Ureter (tissue), 1 donor: ENCODE data around the gene HOXA6. TPM values are rescaled to one million over a fixed set of nuclear protein-coding genes. Genes with fewer than 3 reads are reported as not detected.

Source experiments
- DNase-seq: peaks from one replicate; pipeline ENCODE4 v3.0.0-alpha.2; 2020; ENCODE audit warnings: low spot score
- total RNA-seq: library from RNA; stranded (reverse); gene quantifications from one replicate; pipeline ENCODE4 v1.2.4, GENCODE V29; 2023
- donor health status: DM: yes; HTN: yes; CAD: no.

HOXA6 gene
- total RNA-seq, 1 donor from 2014 or later, result 8.5 TPM

GRCh38 chr7:27111042-27111750, 36.4 kb downstream of the HOXA6 start:
- DNase-seq, result no peak

- no peak for DNase-seq
Measured at GRCh38 chr7:27110186-27111031, 37.2 kb downstream of the HOXA6 start.

GRCh38 chr7:27109466-27110185, 37.9 kb downstream of the HOXA6 start:
- DNase-seq, result no peak

GRCh38 chr7:27108390-27109127, 39.0 kb downstream of the HOXA6 start:
- no peak for DNase-seq

GRCh38 chr7:27107391-27108381, 39.9 kb downstream of the HOXA6 start:
- DNase-seq, result no peak

GRCh38 chr7:27106901-27107240, 40.7 kb downstream of the HOXA6 start:
- no peak for DNase-seq

GRCh38 chr7:27106181-27106900, 41.2 kb downstream of the HOXA6 start:
- DNase-seq, result no peak

- DNase-seq, result no peak
Measured at GRCh38 chr7:27105301-27106031, 42.1 kb downstream of the HOXA6 start.

GRCh38 chr7:27104341-27105058, 43.1 kb downstream of the HOXA6 start:
- no peak for DNase-seq

- DNase-seq, result no peak
Measured at GRCh38 chr7:27103489-27104226, 43.9 kb downstream of the HOXA6 start.

GRCh38 chr7:27102581-27103442, 44.8 kb downstream of the HOXA6 start, which contains the start of gene HOXA2:
Gene HOXA2, minus strand, starts transcription at chr7:27102683. Its CDS starts 183 bp downstream, at chr7:27102500.
- DNase-seq, result no peak

GRCh38 chr7:27101957-27102580, 45.5 kb downstream of the HOXA6 start:
- no peak for DNase-seq

GRCh38 chr7:27101171-27101956, 46.2 kb downstream of the HOXA6 start:
- DNase-seq, result no peak

GRCh38 chr7:27100694-27101170, 46.8 kb downstream of the HOXA6 start:
- no peak for DNase-seq
